GM19193 (cell line): ENCODE data around the gene GATB.

Experiments
- POLR2A ChIP-seq: IDR thresholded peaks from 4 replicates; pipeline ENCODE4 v1.6.1; 2011; ENCODE audit not compliant: insufficient read depth, insufficient read length; ENCODE audit errors: extremely low read depth

Gene GATB

GRCh38 chr4:151797853-151798252, 37.0 kb upstream of the GATB start:
- TF ChIP-seq POLR2A = no peak

GRCh38 chr4:151797131-151797530, 36.3 kb upstream of the GATB start:
- TF ChIP-seq POLR2A = no peak

- TF ChIP-seq POLR2A = no peak
Measured at GRCh38 chr4:151796106-151796505, 35.3 kb upstream of the GATB start.

- no peak for TF ChIP-seq POLR2A
Measured at GRCh38 chr4:151792995-151793394, 32.2 kb upstream of the GATB start.

- TF ChIP-seq POLR2A = no peak
Measured at GRCh38 chr4:151792530-151792929, 31.7 kb upstream of the GATB start.

GRCh38 chr4:151788021-151788420, 27.2 kb upstream of the GATB start:
- TF ChIP-seq POLR2A = no peak

GRCh38 chr4:151786158-151786495, 25.3 kb upstream of the GATB start:
- TF ChIP-seq POLR2A = no peak

- TF ChIP-seq POLR2A = no peak
Measured at GRCh38 chr4:151785484-151786157, 24.8 kb upstream of the GATB start.

GRCh38 chr4:151784706-151785105, 23.9 kb upstream of the GATB start:
- TF ChIP-seq POLR2A = no peak

GRCh38 chr4:151783867-151784266, 23.1 kb upstream of the GATB start:
- no peak for TF ChIP-seq POLR2A

- no peak for TF ChIP-seq POLR2A
Measured at GRCh38 chr4:151782296-151782695, 21.5 kb upstream of the GATB start.

GRCh38 chr4:151781026-151781425, 20.2 kb upstream of the GATB start:
- no peak for TF ChIP-seq POLR2A

GRCh38 chr4:151777471-151777870, 16.7 kb upstream of the GATB start:
- no peak for TF ChIP-seq POLR2A

GRCh38 chr4:151774324-151774723, 13.5 kb upstream of the GATB start:
- no peak for TF ChIP-seq POLR2A

GRCh38 chr4:151772274-151772673, 11.5 kb upstream of the GATB start:
- no peak for TF ChIP-seq POLR2A

GRCh38 chr4:151771664-151772063, 10.9 kb upstream of the GATB start:
- TF ChIP-seq POLR2A = no peak

- TF ChIP-seq POLR2A = no peak
Measured at GRCh38 chr4:151770154-151770553, 9.3 kb upstream of the GATB start.
